SK-N-SH (cell line): ENCODE measurements around the gene OPCML. TPM values are rescaled to one million over a fixed set of nuclear protein-coding genes. Genes with fewer than 3 reads are reported as not detected.

Experiments used
- CTCF ChIA-PET: fragments of 300-600, 350-600 bp; formaldehyde crosslinking; extraction: SDS; loops from one replicate; lab custom pipeline; 2021; lab: Yijun Ruan, JAX
- POLR2A ChIA-PET: fragments of 350-600 bp; sonication (Branson Sonifier 250); formaldehyde crosslinking; extraction: SDS; loops from one replicate; lab custom pipeline; 2020; ENCODE audit warnings: antibody characterized with exemption, inconsistent platforms; lab: Yijun Ruan, JAX
- DNase-seq: peaks from one replicate; pipeline ENCODE4 v3.0.0; 2012
- H2AFZ ChIP-seq: fragments of 200-600 bp; sonication (generic); 2 replicates; pipeline ENCODE4 v1.8.1; 2016; ENCODE audit warnings: antibody characterized with exemption, mild to moderate bottlenecking, low read depth
- H3F3A ChIP-seq: fragments of 200-600 bp; sonication (generic); replicated peaks from 2 replicates; pipeline ENCODE3; 2016; ENCODE audit warnings: antibody characterized with exemption, mild to moderate bottlenecking; ENCODE audit not compliant: insufficient read depth
- H3K27ac ChIP-seq, 2 experiments: fragments of 200-500 bp in 1 of 2; fragments of 200-600 bp in 1 of 2; sonication (Bioruptor generic) in 1 of 2; sonication (generic), shearing (Covaris generic) in 1 of 2; 2 replicates each; pipeline versions ENCODE4 v1.5.1 to v1.6.1; 2014 to 2016; ENCODE audit warnings: low read depth in 2 of 2, inconsistent platforms in 1 of 2, low read length in 1 of 2, mild to moderate bottlenecking in 1 of 2, mixed read lengths in 1 of 2
- H3K27me3 ChIP-seq: fragments of 200-600 bp; sonication (generic), shearing (Covaris generic); 2 replicates; pipeline ENCODE4 v1.6.1; 2016; ENCODE audit warnings: mixed run types; ENCODE audit not compliant: insufficient read depth
- H3K36me3 ChIP-seq, 2 experiments: fragments of 200-500 bp in 1 of 2; fragments of 200-600 bp in 1 of 2; sonication (Bioruptor generic) in 1 of 2; sonication (generic) in 1 of 2; replicated peaks in 1 of 2; 2 replicates each; pipeline versions ENCODE3 to v1.5.1; 2014 to 2016; ENCODE audit warnings: low read length in 1 of 2, mild to moderate bottlenecking in 1 of 2; ENCODE audit not compliant: insufficient read depth in 2 of 2, control insufficient read depth in 1 of 2
- H3K4me1 ChIP-seq, 2 experiments: fragments of 200-500 bp in 1 of 2; fragments of 200-600 bp in 1 of 2; sonication (Bioruptor generic) in 1 of 2; sonication (generic), shearing (Covaris generic) in 1 of 2; 2 replicates each; pipeline versions ENCODE4 v1.5.1 to v1.6.1; 2014 to 2016; ENCODE audit warnings: low read depth in 1 of 2, low read length in 1 of 2, mixed run types in 1 of 2; ENCODE audit not compliant: insufficient read depth in 2 of 2, control insufficient read depth in 1 of 2
- H3K4me2 ChIP-seq: fragments of 200-600 bp; sonication (generic), shearing (Covaris generic); 2 replicates; pipeline ENCODE4 v1.6.1; 2017; ENCODE audit warnings: mixed run types
- H3K4me3 ChIP-seq, 2 experiments: fragments of 200-500 bp in 1 of 2; fragments of 200-600 bp in 1 of 2; sonication (Bioruptor generic) in 1 of 2; sonication (generic), shearing (Covaris generic) in 1 of 2; 2 replicates each; pipeline versions ENCODE4 v1.5.1 to v1.8.1; 2014 to 2016; ENCODE audit warnings: low read depth in 2 of 2, inconsistent platforms in 1 of 2, low read length in 1 of 2, mild to moderate bottlenecking in 1 of 2, mixed read lengths in 1 of 2, moderate library complexity in 1 of 2
- H3K79me2 ChIP-seq: fragments of 200-600 bp; sonication (generic); 2 replicates; pipeline ENCODE4 v1.8.1; 2017; ENCODE audit warnings: mild to moderate bottlenecking; ENCODE audit not compliant: insufficient read depth
- H3K9ac ChIP-seq: fragments of 200-600 bp; sonication (generic); 2 replicates; pipeline ENCODE4 v1.6.1; 2017; ENCODE audit warnings: mixed run types
- H3K9me2 ChIP-seq: fragments of 200-600 bp; sonication (generic); 2 replicates; pipeline ENCODE4 v1.6.1; 2017; ENCODE audit warnings: mixed run types
- H3K9me3 ChIP-seq: fragments of 200-600 bp; sonication (generic); 2 replicates; pipeline ENCODE4 v1.6.1; 2017; ENCODE audit warnings: mixed run types, mild to moderate bottlenecking, moderate library complexity
- H4K20me1 ChIP-seq: fragments of 200-600 bp; sonication (generic); 2 replicates; pipeline ENCODE4 v1.6.1; 2017; ENCODE audit warnings: mild to moderate bottlenecking, mixed run types; ENCODE audit not compliant: insufficient read depth
- ELF1 ChIP-seq: IDR thresholded peaks from 2 replicates; pipeline ENCODE4 v1.4.0; 2012
- EP300 ChIP-seq, 2 experiments: IDR thresholded peaks; 2 replicates each; pipeline versions ENCODE4 v1.4.0 to v1.6.1; 2012; ENCODE audit warnings: borderline replicate concordance in 1 of 2, low read depth in 1 of 2, low read length in 1 of 2
- FOXJ3 ChIP-seq: sonication (generic); formaldehyde crosslinking; IDR thresholded peaks from 2 replicates; pipeline ENCODE4 v1.5.1; 2020; ENCODE audit warnings: mild to moderate bottlenecking, missing genetic modification reagents
- FOXM1 ChIP-seq: IDR thresholded peaks from 2 replicates; pipeline ENCODE4 v1.4.0; 2012; ENCODE audit warnings: low read depth, mild to moderate bottlenecking
- GABPA ChIP-seq: IDR thresholded peaks from 2 replicates; pipeline ENCODE4 v1.4.0; 2012; ENCODE audit warnings: low read depth, mild to moderate bottlenecking
- GATA2 ChIP-seq: sonication (generic); formaldehyde crosslinking; IDR thresholded peaks from 2 replicates; pipeline ENCODE4 v1.5.0; 2020; ENCODE audit warnings: mild to moderate bottlenecking, missing genetic modification reagents
- MEF2A ChIP-seq: IDR thresholded peaks from 2 replicates; pipeline ENCODE4 v1.4.0; 2012; ENCODE audit warnings: low read depth, borderline replicate concordance
- POLR2AphosphoS5 ChIP-seq: IDR thresholded peaks from 2 replicates; pipeline ENCODE4 v1.6.1; 2012; ENCODE audit warnings: low read depth, low read length
- RAD21 ChIP-seq: IDR thresholded peaks from 2 replicates; pipeline ENCODE4 v1.6.1; 2012; ENCODE audit warnings: mild to moderate bottlenecking, low read length
- RFX5 ChIP-seq: IDR thresholded peaks from 2 replicates; pipeline ENCODE4 v1.6.1; 2012; ENCODE audit warnings: mild to moderate bottlenecking, improper control_type of control experiment, low read length
- RXRA ChIP-seq: IDR thresholded peaks from 2 replicates; pipeline ENCODE4 v1.4.0; 2012; ENCODE audit warnings: low read depth, mild to moderate bottlenecking, borderline replicate concordance
- SIN3A ChIP-seq: IDR thresholded peaks from 2 replicates; pipeline ENCODE4 v1.6.1; 2012; ENCODE audit warnings: low read depth, mild to moderate bottlenecking, low read length, moderate library complexity, borderline replicate concordance
- SMC3 ChIP-seq: IDR thresholded peaks from 2 replicates; pipeline ENCODE4 v1.6.1; 2012; ENCODE audit warnings: low read depth, low read length, improper control_type of control experiment
- TAF1 ChIP-seq: IDR thresholded peaks from 2 replicates; pipeline ENCODE4 v1.6.1; 2012; ENCODE audit warnings: low read depth, mild to moderate bottlenecking, low read length, moderate library complexity, borderline replicate concordance
- WGBS: methylation state at CpG from one replicate; pipeline ENCODE4 v1.1.6; 2017; ENCODE audit warnings: low lambda C conversion rate; 5-methylcytosine and 5-hydroxymethylcytosine counted together
- polyA plus RNA-seq, 3 experiments: library from polyadenylated mRNA; depleted of rRNA; stranded (reverse); fragments of >200 nt; gene quantifications; 2 replicates each; pipeline ENCODE4 v1.2.3, GENCODE V29; 2012
- TF ChIP-seq, protein P1 (sequence below): fragments of 200-600 bp; sonication (generic); IDR thresholded peaks from 2 replicates; pipeline ENCODE4 v1.6.1; 2017; ENCODE audit warnings: antibody characterized with exemption, mild to moderate bottlenecking, moderate library complexity
- TF ChIP-seq, protein P2 (sequence below): fragments of 150-350 bp; IDR thresholded peaks from 2 replicates; pipeline ENCODE4 v1.6.1; 2017; ENCODE audit warnings: antibody characterized with exemption, low read length, low read depth, borderline replicate concordance
- TF ChIP-seq, protein P3 (sequence below): IDR thresholded peaks from 2 replicates; pipeline ENCODE4 v1.4.0; 2012; ENCODE audit warnings: low read depth, borderline replicate concordance
- TF ChIP-seq, protein P4 (sequence below): IDR thresholded peaks from 2 replicates; pipeline ENCODE4; 2012
- TF ChIP-seq, protein P5 (sequence below): fragments of 150-350 bp; IDR thresholded peaks from 2 replicates; pipeline ENCODE4 v1.6.1; 2016; ENCODE audit warnings: mild to moderate bottlenecking, low read depth, low read length
- TF ChIP-seq, protein P6 (sequence below): IDR thresholded peaks from 2 replicates; pipeline ENCODE4 v1.4.0; 2012; ENCODE audit warnings: low read depth

OPCML gene
- polyA plus RNA-seq, 1 of the 3 experiments (the other 2 are of a cell fraction): not detected

DNA sequence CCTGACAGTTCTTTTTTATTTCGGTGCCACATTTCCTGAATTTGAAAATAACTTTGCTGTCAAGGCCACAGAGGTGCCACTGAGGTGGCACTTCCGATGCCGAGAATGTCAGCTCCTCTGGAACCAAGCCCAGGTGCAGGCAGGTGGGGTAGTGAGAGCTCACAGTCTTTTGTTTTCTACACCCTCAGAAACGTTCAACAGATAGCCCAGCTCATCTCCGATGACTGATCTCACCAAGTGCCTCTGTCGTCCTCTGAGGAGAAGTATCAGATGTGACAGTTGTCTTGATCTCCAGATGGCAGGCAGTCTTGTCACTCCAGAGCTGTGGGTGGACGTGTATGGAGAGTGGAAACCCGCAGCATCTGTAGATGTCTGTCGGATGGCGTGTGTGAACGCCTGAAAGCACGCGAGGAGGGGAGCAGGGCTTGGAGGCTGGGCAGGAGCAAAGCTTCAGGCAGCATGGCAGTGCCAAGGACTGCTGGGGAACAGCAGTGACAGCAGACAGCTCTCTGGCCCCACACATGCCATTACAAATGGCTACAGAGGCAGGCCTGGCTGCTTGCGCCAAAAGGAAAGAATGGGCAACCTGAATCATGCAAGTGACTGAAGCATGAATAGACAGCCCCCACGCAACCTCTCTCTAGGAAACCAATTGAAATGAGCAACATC lies 877.0 kb downstream of the OPCML start:
- no peaks in the 10 kb centered on the region for H3F3A ChIP-seq
- no peaks in the 10 kb centered on the region for H3K9me3 ChIP-seq
- TF ChIP-seq, protein P1, sequence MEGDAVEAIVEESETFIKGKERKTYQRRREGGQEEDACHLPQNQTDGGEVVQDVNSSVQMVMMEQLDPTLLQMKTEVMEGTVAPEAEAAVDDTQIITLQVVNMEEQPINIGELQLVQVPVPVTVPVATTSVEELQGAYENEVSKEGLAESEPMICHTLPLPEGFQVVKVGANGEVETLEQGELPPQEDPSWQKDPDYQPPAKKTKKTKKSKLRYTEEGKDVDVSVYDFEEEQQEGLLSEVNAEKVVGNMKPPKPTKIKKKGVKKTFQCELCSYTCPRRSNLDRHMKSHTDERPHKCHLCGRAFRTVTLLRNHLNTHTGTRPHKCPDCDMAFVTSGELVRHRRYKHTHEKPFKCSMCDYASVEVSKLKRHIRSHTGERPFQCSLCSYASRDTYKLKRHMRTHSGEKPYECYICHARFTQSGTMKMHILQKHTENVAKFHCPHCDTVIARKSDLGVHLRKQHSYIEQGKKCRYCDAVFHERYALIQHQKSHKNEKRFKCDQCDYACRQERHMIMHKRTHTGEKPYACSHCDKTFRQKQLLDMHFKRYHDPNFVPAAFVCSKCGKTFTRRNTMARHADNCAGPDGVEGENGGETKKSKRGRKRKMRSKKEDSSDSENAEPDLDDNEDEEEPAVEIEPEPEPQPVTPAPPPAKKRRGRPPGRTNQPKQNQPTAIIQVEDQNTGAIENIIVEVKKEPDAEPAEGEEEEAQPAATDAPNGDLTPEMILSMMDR: no peak
- TF ChIP-seq ELF1 (no peak), EP300 (IDR thresholded peaks at IDR 0.05; ENCODE audit: borderline replicate concordance in 1 of 2, low read depth in 1 of 2, low read length in 1 of 2) (no peak), MEF2A (no peak)
- TF ChIP-seq, protein P2, sequence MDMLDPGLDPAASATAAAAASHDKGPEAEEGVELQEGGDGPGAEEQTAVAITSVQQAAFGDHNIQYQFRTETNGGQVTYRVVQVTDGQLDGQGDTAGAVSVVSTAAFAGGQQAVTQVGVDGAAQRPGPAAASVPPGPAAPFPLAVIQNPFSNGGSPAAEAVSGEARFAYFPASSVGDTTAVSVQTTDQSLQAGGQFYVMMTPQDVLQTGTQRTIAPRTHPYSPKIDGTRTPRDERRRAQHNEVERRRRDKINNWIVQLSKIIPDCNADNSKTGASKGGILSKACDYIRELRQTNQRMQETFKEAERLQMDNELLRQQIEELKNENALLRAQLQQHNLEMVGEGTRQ: no peak
- H2AFZ ChIP-seq: no peak overlapping the region
- POLR2A ChIA-PET: no interaction called here
- H3K27ac ChIP-seq: no peak overlapping the region
- no peak for DNase-seq
- H3K9me2 ChIP-seq: no peaks in the 10 kb centered on the region
- H3K27me3 ChIP-seq: no peaks in the 10 kb centered on the region
- H3K9ac ChIP-seq: no peak overlapping the region
- 44% methylated on average over 15 of the region's 15 CpGs for WGBS
- no peaks in the 10 kb centered on the region for H3K79me2 ChIP-seq
- no peaks in the 10 kb centered on the region for H3K36me3 ChIP-seq
- H3K4me1 ChIP-seq: no peaks in the 10 kb centered on the region
- CTCF ChIA-PET: interaction anchor here (1.1 kb wide), 1 partner anchor 286 kb away, joined by 4 read pairs; no protein-coding TSS in a partner anchor
- H3K4me2 ChIP-seq: no peak overlapping the region
- no peaks in the 10 kb centered on the region for H4K20me1 ChIP-seq
- no peak overlapping the region for H3K4me3 ChIP-seq

DNA sequence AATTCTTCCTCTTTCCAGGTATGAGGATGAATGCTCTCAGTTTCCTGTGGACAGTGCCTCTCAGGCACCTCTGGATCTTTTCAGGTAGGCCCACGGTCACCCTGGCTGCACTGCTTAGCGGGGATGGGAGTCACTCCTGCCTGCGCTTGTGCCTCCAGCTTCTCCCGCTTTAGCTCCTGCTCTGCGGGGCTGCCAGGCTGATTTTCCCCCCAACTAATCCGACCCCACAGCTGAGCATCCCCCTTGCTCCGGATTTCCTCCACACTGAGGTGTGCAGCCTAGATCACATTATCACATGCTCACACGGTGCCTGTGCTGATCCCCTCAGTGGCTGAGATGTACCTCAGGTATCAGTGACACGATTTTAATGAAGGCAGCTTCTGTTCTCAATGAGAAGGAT lies 879.1 kb downstream of the OPCML start:
- WGBS: 21% methylated on average over 5 of the region's 9 CpGs
- CTCF ChIA-PET: no interaction called here
- no peak for TF ChIP-seq TAF1
- TF ChIP-seq, protein P3, sequence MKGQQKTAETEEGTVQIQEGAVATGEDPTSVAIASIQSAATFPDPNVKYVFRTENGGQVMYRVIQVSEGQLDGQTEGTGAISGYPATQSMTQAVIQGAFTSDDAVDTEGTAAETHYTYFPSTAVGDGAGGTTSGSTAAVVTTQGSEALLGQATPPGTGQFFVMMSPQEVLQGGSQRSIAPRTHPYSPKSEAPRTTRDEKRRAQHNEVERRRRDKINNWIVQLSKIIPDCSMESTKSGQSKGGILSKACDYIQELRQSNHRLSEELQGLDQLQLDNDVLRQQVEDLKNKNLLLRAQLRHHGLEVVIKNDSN: no peak
- no peak for TF ChIP-seq RFX5
- TF ChIP-seq EP300 (IDR thresholded peaks at IDR 0.05; ENCODE audit: borderline replicate concordance in 1 of 2, low read depth in 1 of 2, low read length in 1 of 2): no peak
- TF ChIP-seq SMC3: no peak
- no peak for TF ChIP-seq RAD21
- TF ChIP-seq FOXM1: no peak
- TF ChIP-seq, protein P4, sequence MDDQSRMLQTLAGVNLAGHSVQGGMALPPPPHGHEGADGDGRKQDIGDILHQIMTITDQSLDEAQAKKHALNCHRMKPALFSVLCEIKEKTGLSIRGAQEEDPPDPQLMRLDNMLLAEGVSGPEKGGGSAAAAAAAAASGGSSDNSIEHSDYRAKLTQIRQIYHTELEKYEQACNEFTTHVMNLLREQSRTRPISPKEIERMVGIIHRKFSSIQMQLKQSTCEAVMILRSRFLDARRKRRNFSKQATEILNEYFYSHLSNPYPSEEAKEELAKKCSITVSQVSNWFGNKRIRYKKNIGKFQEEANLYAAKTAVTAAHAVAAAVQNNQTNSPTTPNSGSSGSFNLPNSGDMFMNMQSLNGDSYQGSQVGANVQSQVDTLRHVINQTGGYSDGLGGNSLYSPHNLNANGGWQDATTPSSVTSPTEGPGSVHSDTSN: no peak
- TF ChIP-seq, protein P5, sequence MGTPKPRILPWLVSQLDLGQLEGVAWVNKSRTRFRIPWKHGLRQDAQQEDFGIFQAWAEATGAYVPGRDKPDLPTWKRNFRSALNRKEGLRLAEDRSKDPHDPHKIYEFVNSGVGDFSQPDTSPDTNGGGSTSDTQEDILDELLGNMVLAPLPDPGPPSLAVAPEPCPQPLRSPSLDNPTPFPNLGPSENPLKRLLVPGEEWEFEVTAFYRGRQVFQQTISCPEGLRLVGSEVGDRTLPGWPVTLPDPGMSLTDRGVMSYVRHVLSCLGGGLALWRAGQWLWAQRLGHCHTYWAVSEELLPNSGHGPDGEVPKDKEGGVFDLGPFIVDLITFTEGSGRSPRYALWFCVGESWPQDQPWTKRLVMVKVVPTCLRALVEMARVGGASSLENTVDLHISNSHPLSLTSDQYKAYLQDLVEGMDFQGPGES: no peak
- no peak for TF ChIP-seq POLR2AphosphoS5
- no peak for TF ChIP-seq RXRA
- TF ChIP-seq GATA2 (CRISPR knock-in tag): no peak
- no peak for TF ChIP-seq GABPA
- TF ChIP-seq, protein P6, sequence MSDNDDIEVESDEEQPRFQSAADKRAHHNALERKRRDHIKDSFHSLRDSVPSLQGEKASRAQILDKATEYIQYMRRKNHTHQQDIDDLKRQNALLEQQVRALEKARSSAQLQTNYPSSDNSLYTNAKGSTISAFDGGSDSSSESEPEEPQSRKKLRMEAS: no peak
- TF ChIP-seq SIN3A: no peak
- TF ChIP-seq FOXJ3 (CRISPR knock-in tag): no peak

More for the DNA sequence above, 879.1 kb downstream of the OPCML start:
- POLR2A ChIA-PET: no interaction called here
- Histone ChIP-seq H3K4me1 (no peaks in the 10 kb centered on the region), H3K9me3 (no peaks in the 10 kb centered on the region), H3K36me3 (no peaks in the 10 kb centered on the region), H3K4me3 (no peak overlapping the region), H3K9me2 (no peaks in the 10 kb centered on the region), H3K27me3 (no peaks in the 10 kb centered on the region), H4K20me1 (no peaks in the 10 kb centered on the region), H2AFZ (no peak overlapping the region), H3K27ac (no peak overlapping the region), H3K79me2 (no peaks in the 10 kb centered on the region), H3F3A (no peaks in the 10 kb centered on the region), H3K9ac (no peak overlapping the region), H3K4me2 (no peak overlapping the region)
- DNase-seq: no peak
